Measurements from ENCODE around the gene GAS7.

- TF ChIP-seq TAF1 (CRISPR knock-in tag; IDR thresholded peaks at IDR 0.05) (no peak), ELK4 (CRISPR knock-in tag; IDR thresholded peaks at IDR 0.05; ENCODE audit: borderline replicate concordance) (no peak), PCBP2 (optimal IDR thresholded peaks at IDR 0.05; ENCODE audit: low read depth, low read length, poor library complexity, severe bottlenecking) (no peak), ZBTB8A (CRISPR knock-in tag; IDR thresholded peaks at IDR 0.05; ENCODE audit: borderline replicate concordance, low read depth) (no peak)
Observed at GRCh38 chr17:9976283-9977179, 221.9 kb downstream of the GAS7 start.
